H7 (cell line): ENCODE measurements around the gene DNAH6. TPM values are rescaled to one million over a fixed set of nuclear protein-coding genes. Genes with fewer than 3 reads are reported as not detected.

Experiments used
- DNase-seq: peaks from one replicate; pipeline ENCODE4 v3.0.0; 2012
- H3K27me3 ChIP-seq: 2 replicates; pipeline ENCODE4 v1.6.0; 2011; ENCODE audit warnings: mild to moderate bottlenecking, low read length; ENCODE audit not compliant: control insufficient read depth, insufficient read depth
- H3K36me3 ChIP-seq: replicated peaks from 2 replicates; pipeline ENCODE4 v1.5.1; 2011; ENCODE audit warnings: low read length; ENCODE audit not compliant: control insufficient read depth, insufficient read depth
- H3K4me3 ChIP-seq: 2 replicates; pipeline ENCODE4 v1.5.1; 2011; ENCODE audit warnings: low read depth, mild to moderate bottlenecking, control low read depth, low read length, moderate library complexity; ENCODE audit not compliant: insufficient read depth
- total RNA-seq: library from RNA; depleted of rRNA; stranded (reverse); fragments of >200 nt; shearing (Covaris generic); gene quantifications from 2 replicates; pipeline ENCODE4 v1.2.3, GENCODE V29; 2014

Gene DNAH6
- total RNA-seq, 1 experiment from 2014 or later: 0.10 TPM

- no peaks in the 10 kb centered on the region for H3K27me3 ChIP-seq
- H3K4me3 ChIP-seq: no peak overlapping the region
- H3K36me3 ChIP-seq: no peaks in the 10 kb centered on the region
- no peak for DNase-seq
Measured at GRCh38 chr2:84629550-84629949, 113.3 kb downstream of the DNAH6 start.

GRCh38 chr2:84631047-84631446 lies 114.7 kb downstream of the DNAH6 start:
- Histone ChIP-seq H3K36me3 (no peaks in the 10 kb centered on the region), H3K27me3 (no peaks in the 10 kb centered on the region), H3K4me3 (no peak overlapping the region)
- DNase-seq: peak; percentile 6

DNA sequence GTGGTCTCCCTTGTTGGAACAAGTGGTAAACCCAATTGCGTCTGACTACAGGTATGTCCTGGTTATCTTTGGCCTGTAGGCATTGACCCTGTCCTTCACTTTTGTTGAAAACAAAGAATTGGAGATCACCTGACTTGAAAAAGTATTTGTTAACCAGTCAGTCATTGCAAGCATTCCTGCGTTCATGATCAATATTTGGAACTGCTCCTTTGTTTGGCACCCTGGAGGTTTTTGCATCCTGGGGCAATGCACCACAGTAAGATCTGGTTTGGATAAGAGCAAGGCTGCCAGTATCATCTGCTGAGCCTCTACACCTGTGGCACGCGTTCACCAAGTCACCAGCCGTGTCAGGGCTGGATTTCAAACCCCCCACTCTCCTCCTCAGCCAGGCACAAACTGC lies 115.7 kb downstream of the DNAH6 start:
- no peak overlapping the region for H3K4me3 ChIP-seq
- DNase-seq: no peak

GRCh38 chr2:84636080-84636971 lies 120.0 kb downstream of the DNAH6 start:
- Histone ChIP-seq H3K27me3 (no peaks in the 10 kb centered on the region), H3K36me3 (no peaks in the 10 kb centered on the region), H3K4me3 (no peak overlapping the region)
- no peak for DNase-seq

More for the DNA sequence above, 115.7 kb downstream of the DNAH6 start:
- no peaks in the 10 kb centered on the region for H3K27me3 ChIP-seq
- H3K36me3 ChIP-seq: no peaks in the 10 kb centered on the region

GRCh38 chr2:84639751-84640150 lies 123.5 kb downstream of the DNAH6 start:
- H3K36me3 ChIP-seq: no peaks in the 10 kb centered on the region
- no peak overlapping the region for H3K4me3 ChIP-seq
- no peak for DNase-seq
- H3K27me3 ChIP-seq: no peaks in the 10 kb centered on the region

DNA sequence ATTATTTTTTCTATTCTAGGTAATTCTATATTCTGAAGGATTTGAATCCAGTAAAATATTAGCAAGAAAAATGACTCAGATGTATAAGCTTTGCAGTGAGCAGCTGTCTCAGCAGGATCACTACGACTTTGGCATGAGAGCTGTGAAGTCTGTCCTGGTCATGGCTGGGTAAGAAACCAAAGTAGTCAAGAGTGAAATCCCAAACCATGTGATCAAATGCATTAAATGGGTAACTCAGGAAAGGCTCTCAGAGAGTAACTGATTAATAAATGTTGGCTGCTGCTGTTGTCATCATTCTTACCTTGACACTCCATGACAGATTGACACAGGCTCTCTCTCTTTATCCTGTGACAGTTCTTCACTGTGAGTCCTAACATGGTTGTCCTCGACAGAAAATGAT lies 124.1 kb downstream of the DNAH6 start:
- no peak for DNase-seq
- H3K4me3 ChIP-seq: no peak overlapping the region
- H3K27me3 ChIP-seq: no peaks in the 10 kb centered on the region
- H3K36me3 ChIP-seq: no peaks in the 10 kb centered on the region

DNA sequence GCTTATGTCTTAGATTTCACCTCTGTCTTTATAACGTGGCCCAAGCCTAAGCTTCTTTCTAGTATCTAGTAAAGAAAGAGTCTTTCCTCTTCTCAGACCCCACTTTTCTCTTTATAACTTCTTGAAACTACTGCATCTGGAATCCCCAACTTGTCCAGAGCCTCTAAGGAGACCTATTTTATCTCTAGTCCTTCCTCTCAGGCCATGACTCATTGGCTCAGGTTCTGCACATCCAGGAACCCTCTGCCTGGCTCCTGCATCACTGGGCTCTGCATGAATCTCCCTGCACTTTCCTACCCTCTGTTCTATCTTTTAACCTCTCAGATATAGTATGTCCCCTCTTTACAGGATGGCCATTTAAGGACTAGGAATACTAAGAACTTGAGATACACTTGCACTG lies 124.7 kb downstream of the DNAH6 start:
- DNase-seq: no peak
- Histone ChIP-seq H3K27me3 (no peaks in the 10 kb centered on the region), H3K4me3 (no peak overlapping the region), H3K36me3 (no peaks in the 10 kb centered on the region)

DNA sequence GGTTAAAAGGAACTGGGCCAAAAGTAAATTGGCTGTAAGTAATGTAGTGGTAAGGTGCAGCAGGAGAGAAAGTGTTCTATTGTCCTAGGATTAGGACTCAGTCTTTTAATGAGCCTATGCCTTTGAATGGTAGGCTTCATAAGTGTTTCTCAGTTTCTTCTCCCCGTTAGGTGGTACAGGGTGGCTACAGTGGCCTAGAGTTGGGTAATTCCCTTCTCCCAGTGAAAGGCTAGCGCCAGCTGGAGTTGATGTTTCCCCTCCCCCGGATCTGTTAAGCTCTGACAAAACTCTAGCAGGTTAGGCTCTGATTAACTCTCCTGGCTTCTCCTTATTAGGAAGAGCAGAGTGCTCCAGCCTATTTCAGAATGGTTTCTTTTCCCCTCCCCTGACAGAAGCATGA lies 127.7 kb downstream of the DNAH6 start:
- no peak for DNase-seq
- Histone ChIP-seq H3K27me3 (no peaks in the 10 kb centered on the region), H3K36me3 (no peaks in the 10 kb centered on the region), H3K4me3 (no peak overlapping the region)

DNA sequence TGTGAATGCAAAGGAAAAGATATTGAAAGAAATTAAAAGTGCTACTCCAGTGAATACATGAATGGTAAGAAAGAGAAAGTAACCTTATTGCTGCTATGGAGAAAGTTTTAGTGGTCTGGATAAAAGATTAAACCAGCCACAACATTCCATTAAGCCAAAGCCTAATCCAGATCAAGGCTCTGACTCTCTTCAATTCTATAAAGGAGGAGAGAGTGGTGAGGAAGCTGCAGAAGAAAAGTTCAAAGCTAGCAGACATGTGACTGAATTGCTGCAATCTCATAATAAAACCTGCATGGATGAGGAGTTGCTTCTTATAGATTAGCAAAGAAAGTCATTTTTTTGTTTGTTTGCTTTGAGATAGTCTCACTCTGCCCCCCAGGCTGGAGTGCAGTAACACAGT lies 130.2 kb downstream of the DNAH6 start:
- Histone ChIP-seq H3K36me3 (no peaks in the 10 kb centered on the region), H3K27me3 (no peaks in the 10 kb centered on the region), H3K4me3 (no peak overlapping the region)
- DNase-seq: no peak

DNA sequence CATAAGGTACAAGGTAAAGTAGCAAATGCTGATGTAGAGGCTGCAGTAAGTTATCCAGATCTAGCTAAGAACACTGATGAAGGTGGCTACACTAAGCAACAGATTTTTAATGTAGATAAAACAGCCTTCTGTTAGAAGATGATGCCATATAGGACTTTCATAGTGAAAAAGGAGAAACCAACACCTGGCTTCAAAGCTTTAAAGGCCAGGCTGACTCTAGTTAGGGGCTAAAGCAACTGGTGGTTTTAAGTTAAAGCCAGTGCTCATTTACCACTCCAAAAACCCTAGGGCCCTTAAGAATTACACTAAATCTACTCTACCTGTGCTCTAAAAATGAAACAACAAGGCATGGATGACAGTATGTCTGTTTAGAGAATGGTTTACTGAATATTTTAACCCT lies 131.0 kb downstream of the DNAH6 start:
- Histone ChIP-seq H3K4me3 (no peak overlapping the region), H3K36me3 (no peaks in the 10 kb centered on the region), H3K27me3 (no peaks in the 10 kb centered on the region)
- no peak for DNase-seq

DNA sequence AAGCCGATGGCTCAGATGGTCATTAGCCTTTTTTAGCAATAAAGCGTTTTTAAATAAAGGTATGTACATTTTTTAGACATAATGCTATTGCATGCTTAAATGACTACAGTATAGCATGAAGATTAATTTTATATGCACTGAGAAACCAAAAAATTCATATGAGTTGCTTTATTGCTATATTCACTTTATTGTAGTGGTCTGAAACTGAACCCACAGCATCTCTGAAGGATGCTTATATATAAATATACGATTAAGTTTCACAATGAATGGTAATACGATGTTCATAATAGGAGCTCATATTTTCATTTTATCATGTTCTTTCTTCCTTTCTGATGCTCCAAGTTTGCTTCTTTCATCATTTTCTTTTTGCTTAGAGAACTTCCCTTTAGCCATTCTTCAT lies 132.8 kb downstream of the DNAH6 start:
- H3K4me3 ChIP-seq: no peak overlapping the region
- no peaks in the 10 kb centered on the region for H3K27me3 ChIP-seq
- no peak for DNase-seq
- no peaks in the 10 kb centered on the region for H3K36me3 ChIP-seq

- Histone ChIP-seq H3K4me3 (no peak overlapping the region), H3K36me3 (no peaks in the 10 kb centered on the region), H3K27me3 (no peaks in the 10 kb centered on the region)
- DNase-seq: no peak
Measured at GRCh38 chr2:84649487-84650142, 133.3 kb downstream of the DNAH6 start.

- DNase-seq: no peak
- no peaks in the 10 kb centered on the region for H3K36me3 ChIP-seq
- no peak overlapping the region for H3K4me3 ChIP-seq
- no peaks in the 10 kb centered on the region for H3K27me3 ChIP-seq
Measured at GRCh38 chr2:84652431-84652830, 136.1 kb downstream of the DNAH6 start.

- Histone ChIP-seq H3K27me3 (no peaks in the 10 kb centered on the region), H3K4me3 (no peak overlapping the region), H3K36me3 (no peaks in the 10 kb centered on the region)
- no peak for DNase-seq
Measured at GRCh38 chr2:84653302-84653701, 137.0 kb downstream of the DNAH6 start.

GRCh38 chr2:84654414-84654813 lies 138.1 kb downstream of the DNAH6 start:
- H3K4me3 ChIP-seq: no peak overlapping the region
- no peak for DNase-seq
- no peaks in the 10 kb centered on the region; the same call in 1 of the 2 replicates for H3K27me3 ChIP-seq
- H3K36me3 ChIP-seq: no peaks in the 10 kb centered on the region
